ENCODE measurements around the gene NEK2.
"Not testable (repeated sequence)": the region's sequence is repeated elsewhere in the genome, so short reads cannot be mapped to it uniquely, and the experiment has no call there.

Gene NEK2

DNA sequence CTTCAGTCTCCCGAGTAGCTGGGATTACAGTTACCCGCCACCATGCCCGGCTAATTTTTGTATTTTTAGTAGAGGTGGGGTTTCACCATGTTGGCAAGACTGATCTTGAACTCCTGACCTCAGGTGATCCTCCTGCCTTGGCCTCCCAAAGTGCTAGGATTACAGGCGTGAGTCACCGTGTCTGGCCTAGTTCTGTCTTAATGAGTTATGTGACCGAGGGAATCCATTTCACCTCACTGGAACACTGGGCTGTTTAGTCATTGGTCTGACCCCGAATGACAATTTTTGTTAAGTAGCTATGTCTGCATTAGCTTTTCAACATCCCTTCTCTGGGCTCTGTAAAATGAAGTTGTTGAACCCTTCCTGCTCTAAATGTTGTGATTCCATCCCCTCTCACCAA is 6.8 kb upstream of the NEK2 start:
- H4K5ac ChIP-seq (ENCODE audit: low read length); H3K36me3 ChIP-seq (ENCODE audit: control insufficient read depth, insufficient read depth, low read length); H3K27me3 ChIP-seq (ENCODE audit: insufficient read depth, low read length, poor library complexity); H2BK15ac ChIP-seq (replicated peaks; ENCODE audit: low read depth); H3K79me1 ChIP-seq (ENCODE audit: low read length); H3K18ac ChIP-seq (ENCODE audit: low read length); H3K27ac ChIP-seq (ENCODE audit: low read depth, low read length); H2BK5ac ChIP-seq (ENCODE audit: low read length); H4K8ac ChIP-seq (ENCODE audit: low read depth, low read length); H3K4ac ChIP-seq (ENCODE audit: low read depth, low read length); H3K9ac ChIP-seq (ENCODE audit: low read length); DNase-seq; H2BK120ac ChIP-seq (ENCODE audit: low read depth, low read length); H3K56ac ChIP-seq (ENCODE audit: low read length); H2AK5ac ChIP-seq (ENCODE audit: low read length); H3K4me3 ChIP-seq (ENCODE audit: low read length); H3K4me2 ChIP-seq (ENCODE audit: low read length); H3K23ac ChIP-seq (ENCODE audit: low read length); H3K79me2 ChIP-seq (ENCODE audit: control insufficient read depth, insufficient read depth, low read length); H3K4me1 ChIP-seq (ENCODE audit: control insufficient read depth, low read depth, low read length): not testable (repeated sequence)
- no CpG with 5 or more reads among the region's 7 CpGs for WGBS (ENCODE audit: extremely low coverage, insufficient coverage, low lambda C conversion rate)

DNA sequence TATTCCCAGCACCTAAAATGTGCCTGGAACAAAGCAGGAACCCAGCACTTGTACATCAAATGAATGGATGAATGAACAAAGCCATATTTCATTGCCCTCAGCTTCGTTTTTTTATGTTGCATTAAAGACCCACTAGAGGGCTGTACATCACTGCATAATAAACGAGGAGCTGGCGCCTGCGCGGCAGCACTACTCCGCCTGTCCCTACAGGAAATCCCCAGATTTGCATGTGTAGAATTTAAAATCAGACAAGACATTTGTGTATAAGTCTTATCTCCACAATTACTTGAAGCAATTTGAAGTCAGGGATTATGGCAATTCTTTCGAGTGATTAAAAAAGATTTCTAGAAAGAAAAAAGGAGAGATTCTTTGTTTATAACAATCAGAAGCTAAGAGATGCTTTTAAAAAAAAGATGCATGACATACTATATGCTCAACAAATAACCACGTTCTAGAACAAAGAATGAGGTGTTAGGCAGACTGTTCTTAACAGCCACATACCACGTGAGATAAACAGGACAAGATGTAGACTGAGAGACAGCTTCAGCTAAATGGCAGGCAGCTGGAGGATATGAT is 5.4 kb upstream of the NEK2 start:
- no peak overlapping the region for H2BK120ac ChIP-seq (ENCODE audit: low read depth, low read length)
- no peak overlapping the region for H3K18ac ChIP-seq (ENCODE audit: low read length)
- H3K4me1 ChIP-seq (ENCODE audit: control insufficient read depth, low read depth, low read length) = no peaks in the 10 kb centered on the region
- no peaks in the 10 kb centered on the region for H3K79me1 ChIP-seq (ENCODE audit: low read length)
- no peak overlapping the region for H2BK15ac ChIP-seq (replicated peaks; ENCODE audit: low read depth)
- no peak overlapping the region for H3K4ac ChIP-seq (ENCODE audit: low read depth, low read length)
- no peak overlapping the region for H3K4me2 ChIP-seq (ENCODE audit: low read length)
- H3K27me3 ChIP-seq (ENCODE audit: insufficient read depth, low read length, poor library complexity) = no peaks in the 10 kb centered on the region
- peak; percentile 89 for DNase-seq
- no peaks in the 10 kb centered on the region for H3K79me2 ChIP-seq (ENCODE audit: control insufficient read depth, insufficient read depth, low read length)
- H4K5ac ChIP-seq (ENCODE audit: low read length) = no peak overlapping the region
- no peak overlapping the region for H3K27ac ChIP-seq (ENCODE audit: low read depth, low read length)
- H3K23ac ChIP-seq (ENCODE audit: low read length) = no peak overlapping the region
- H3K9ac ChIP-seq (ENCODE audit: low read length) = no peak overlapping the region
- no peaks in the 10 kb centered on the region for H3K36me3 ChIP-seq (ENCODE audit: control insufficient read depth, insufficient read depth, low read length)
- H3K56ac ChIP-seq (ENCODE audit: low read length) = peak overlapping the region; percentile 22
- no peak overlapping the region for H4K8ac ChIP-seq (ENCODE audit: low read depth, low read length)
- no peak overlapping the region for H3K4me3 ChIP-seq (ENCODE audit: low read length)
- no CpG with 5 or more reads among the region's 9 CpGs for WGBS (ENCODE audit: extremely low coverage, insufficient coverage, low lambda C conversion rate)
- no peak overlapping the region for H2BK5ac ChIP-seq (ENCODE audit: low read length)
- no peak overlapping the region for H2AK5ac ChIP-seq (ENCODE audit: low read length)

DNA sequence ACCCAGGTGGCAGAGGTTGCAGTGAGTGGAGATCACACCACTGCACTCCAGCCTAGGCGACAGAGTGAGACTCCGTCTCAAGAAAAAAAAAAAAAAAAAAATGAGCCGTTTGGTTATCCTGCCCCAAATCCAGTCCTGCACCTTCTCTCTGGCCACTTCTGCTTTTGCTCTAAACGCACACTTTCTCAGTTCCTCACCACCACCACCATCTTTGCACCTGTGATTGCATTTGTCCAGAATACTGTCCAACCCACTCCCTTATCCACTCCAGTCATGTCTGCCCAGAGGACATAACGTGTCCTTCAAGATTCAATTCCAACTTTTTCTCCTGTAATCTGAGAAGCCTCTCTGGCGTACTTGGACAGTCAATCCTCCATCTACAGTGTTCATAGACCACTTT is 2.2 kb upstream of the NEK2 start:
- H3K18ac ChIP-seq (ENCODE audit: low read length) = no peak overlapping the region
- no CpG with 5 or more reads among the region's 6 CpGs for WGBS (ENCODE audit: extremely low coverage, insufficient coverage, low lambda C conversion rate)
- no peaks in the 10 kb centered on the region for H3K36me3 ChIP-seq (ENCODE audit: control insufficient read depth, insufficient read depth, low read length)

DNA sequence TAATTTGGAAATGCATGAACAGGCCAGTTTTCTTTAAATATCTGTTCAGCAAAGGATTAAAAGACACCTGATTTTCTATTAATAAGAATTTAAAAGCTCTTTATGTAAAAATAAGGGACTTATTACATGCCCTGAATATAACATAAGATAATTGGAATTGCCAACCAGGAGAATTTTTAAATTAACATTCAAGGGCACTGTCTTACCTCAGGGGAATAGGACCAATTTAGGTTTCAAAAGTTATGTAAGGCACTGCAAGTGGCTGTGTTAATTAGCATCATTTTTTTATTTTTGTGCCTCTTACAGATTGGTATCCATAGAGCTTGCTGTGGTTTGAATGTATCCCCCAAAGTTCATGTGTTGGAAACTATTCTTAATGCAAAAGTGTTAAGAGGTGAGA is 1.3 kb upstream of the NEK2 start:
- Histone ChIP-seq H3K4me1 (ENCODE audit: control insufficient read depth, low read depth, low read length) (peaks cover 1% of the 10 kb centered on the region), H3K4me3 (ENCODE audit: low read length) (no peak overlapping the region), H3K4me2 (ENCODE audit: low read length) (no peak overlapping the region), H2BK120ac (ENCODE audit: low read depth, low read length) (no peak overlapping the region), H3K36me3 (ENCODE audit: control insufficient read depth, insufficient read depth, low read length) (no peaks in the 10 kb centered on the region), H3K4ac (ENCODE audit: low read depth, low read length) (no peak overlapping the region), H3K23ac (ENCODE audit: low read length) (no peak overlapping the region), H3K27ac (ENCODE audit: low read depth, low read length) (no peak overlapping the region), H4K8ac (ENCODE audit: low read depth, low read length) (no peak overlapping the region), H2BK5ac (ENCODE audit: low read length) (no peak overlapping the region), H3K79me2 (ENCODE audit: control insufficient read depth, insufficient read depth, low read length) (no peaks in the 10 kb centered on the region), H2BK15ac (replicated peaks; ENCODE audit: low read depth) (no peak overlapping the region), H4K5ac (ENCODE audit: low read length) (no peak overlapping the region), H3K79me1 (ENCODE audit: low read length) (peaks cover 4% of the 10 kb centered on the region), H3K9ac (ENCODE audit: low read length) (no peak overlapping the region), H3K56ac (ENCODE audit: low read length) (no peak overlapping the region), H3K18ac (ENCODE audit: low read length) (no peak overlapping the region), H2AK5ac (ENCODE audit: low read length) (no peak overlapping the region), H3K27me3 (ENCODE audit: insufficient read depth, low read length, poor library complexity) (no peaks in the 10 kb centered on the region)
- DNase-seq = no peak

More for the DNA sequence above, 2.2 kb upstream of the NEK2 start:
- no peak overlapping the region for H3K23ac ChIP-seq (ENCODE audit: low read length)
- H2AK5ac ChIP-seq (ENCODE audit: low read length) = no peak overlapping the region
- no peak overlapping the region for H2BK15ac ChIP-seq (replicated peaks; ENCODE audit: low read depth)
- H2BK5ac ChIP-seq (ENCODE audit: low read length) = no peak overlapping the region
- H3K4me1 ChIP-seq (ENCODE audit: control insufficient read depth, low read depth, low read length) = peaks cover 1% of the 10 kb centered on the region
- no peak overlapping the region for H3K9ac ChIP-seq (ENCODE audit: low read length)
- DNase-seq = no peak
- no peak overlapping the region for H3K27ac ChIP-seq (ENCODE audit: low read depth, low read length)
- H4K8ac ChIP-seq (ENCODE audit: low read depth, low read length) = no peak overlapping the region
- no peaks in the 10 kb centered on the region for H3K79me2 ChIP-seq (ENCODE audit: control insufficient read depth, insufficient read depth, low read length)
- no peaks in the 10 kb centered on the region for H3K27me3 ChIP-seq (ENCODE audit: insufficient read depth, low read length, poor library complexity)
- H3K4ac ChIP-seq (ENCODE audit: low read depth, low read length) = no peak overlapping the region
- H3K79me1 ChIP-seq (ENCODE audit: low read length) = peaks cover 4% of the 10 kb centered on the region
- no peak overlapping the region for H3K56ac ChIP-seq (ENCODE audit: low read length)
- no peak overlapping the region for H2BK120ac ChIP-seq (ENCODE audit: low read depth, low read length)
- no peak overlapping the region for H3K4me2 ChIP-seq (ENCODE audit: low read length)
- no peak overlapping the region for H4K5ac ChIP-seq (ENCODE audit: low read length)
- no peak overlapping the region for H3K4me3 ChIP-seq (ENCODE audit: low read length)

DNA sequence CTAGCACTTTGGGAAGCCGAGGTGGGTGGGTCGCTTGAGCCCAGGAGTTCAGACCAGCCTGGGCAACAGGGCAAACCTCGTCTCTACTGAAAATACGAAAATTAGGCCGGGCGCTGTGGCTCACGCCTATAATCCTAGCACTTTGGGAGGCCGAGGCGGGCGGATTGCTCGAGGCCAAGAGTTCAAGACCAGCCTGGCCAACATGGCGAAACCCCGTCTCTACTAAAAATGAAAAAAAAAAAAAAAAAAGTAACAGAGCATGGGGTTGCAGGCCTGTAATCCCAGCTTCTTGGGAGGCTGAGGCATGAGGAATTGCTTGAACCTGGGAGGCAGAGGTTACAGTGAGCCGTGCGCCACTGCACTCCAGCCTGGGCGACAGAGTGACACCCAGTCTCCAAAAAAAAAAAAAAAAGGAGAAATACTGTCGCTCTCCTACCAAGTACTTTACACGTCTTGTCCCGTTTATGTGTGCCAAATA is 724 bp upstream of the NEK2 start:
- Histone ChIP-seq H4K5ac (ENCODE audit: low read length) (no peak overlapping the region), H3K56ac (ENCODE audit: low read length) (peak overlapping the region; percentile 78), H3K27me3 (ENCODE audit: insufficient read depth, low read length, poor library complexity) (no peaks in the 10 kb centered on the region), H3K4me3 (ENCODE audit: low read length) (peak overlapping the region; percentile 11), H2BK5ac (ENCODE audit: low read length) (no peak overlapping the region), H2BK15ac (replicated peaks; ENCODE audit: low read depth) (no peak overlapping the region), H3K4me1 (ENCODE audit: control insufficient read depth, low read depth, low read length) (peaks cover 1% of the 10 kb centered on the region), H3K27ac (ENCODE audit: low read depth, low read length) (no peak overlapping the region), H3K18ac (ENCODE audit: low read length) (no peak overlapping the region), H3K36me3 (ENCODE audit: control insufficient read depth, insufficient read depth, low read length) (no peaks in the 10 kb centered on the region), H3K4ac (ENCODE audit: low read depth, low read length) (peak overlapping the region; percentile 36), H4K8ac (ENCODE audit: low read depth, low read length) (no peak overlapping the region), H3K9ac (ENCODE audit: low read length) (peak overlapping the region; percentile 53), H3K23ac (ENCODE audit: low read length) (no peak overlapping the region), H2BK120ac (ENCODE audit: low read depth, low read length) (no peak overlapping the region), H3K79me2 (ENCODE audit: control insufficient read depth, insufficient read depth, low read length) (no peaks in the 10 kb centered on the region), H2AK5ac (ENCODE audit: low read length) (no peak overlapping the region), H3K4me2 (ENCODE audit: low read length) (peak overlapping the region; percentile 47), H3K79me1 (ENCODE audit: low read length) (peaks cover 4% of the 10 kb centered on the region)
- 100% methylated on average over 2 of the region's 19 CpGs for WGBS (ENCODE audit: extremely low coverage, insufficient coverage, low lambda C conversion rate)
- DNase-seq = no peak

DNA sequence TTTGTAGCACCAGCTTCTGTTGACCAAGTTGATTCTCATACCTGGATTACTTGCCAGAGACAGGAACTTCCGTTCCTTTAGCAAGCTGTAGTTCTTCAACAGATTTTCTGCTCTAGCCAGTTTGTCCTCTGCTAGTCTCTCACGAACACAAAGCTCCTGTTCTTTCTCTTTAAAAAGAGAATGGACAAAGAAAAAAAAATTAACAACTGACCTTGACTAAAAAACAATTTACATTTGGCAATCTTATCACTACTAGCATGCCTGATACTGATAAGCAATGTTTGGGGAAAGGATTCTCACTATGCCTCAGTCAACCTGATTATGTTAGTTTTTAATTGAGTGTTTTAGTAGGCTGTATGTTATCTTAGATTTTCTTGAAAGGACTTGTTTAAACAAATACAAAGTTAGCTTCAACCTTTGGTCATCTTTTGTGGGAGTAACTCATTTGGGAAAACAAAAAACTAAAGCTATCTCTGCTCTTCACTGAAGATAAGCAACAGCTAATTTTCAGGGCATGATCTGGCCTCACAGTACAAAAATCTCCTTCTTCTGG is 8.3 kb downstream of the NEK2 start:
- Histone ChIP-seq H2BK15ac (replicated peaks; ENCODE audit: low read depth) (no peak overlapping the region), H3K79me2 (ENCODE audit: control insufficient read depth, insufficient read depth, low read length) (no peaks in the 10 kb centered on the region), H3K23ac (ENCODE audit: low read length) (no peak overlapping the region), H3K9ac (ENCODE audit: low read length) (no peak overlapping the region), H3K4ac (ENCODE audit: low read depth, low read length) (no peak overlapping the region), H3K4me1 (ENCODE audit: control insufficient read depth, low read depth, low read length) (no peaks in the 10 kb centered on the region), H4K8ac (ENCODE audit: low read depth, low read length) (no peak overlapping the region), H3K27ac (ENCODE audit: low read depth, low read length) (no peak overlapping the region), H2AK5ac (ENCODE audit: low read length) (no peak overlapping the region), H3K4me3 (ENCODE audit: low read length) (no peak overlapping the region), H2BK120ac (ENCODE audit: low read depth, low read length) (no peak overlapping the region), H3K18ac (ENCODE audit: low read length) (no peak overlapping the region), H2BK5ac (ENCODE audit: low read length) (no peak overlapping the region), H3K4me2 (ENCODE audit: low read length) (no peak overlapping the region), H3K56ac (ENCODE audit: low read length) (no peak overlapping the region), H3K36me3 (ENCODE audit: control insufficient read depth, insufficient read depth, low read length) (peaks cover 3% of the 10 kb centered on the region), H4K5ac (ENCODE audit: low read length) (no peak overlapping the region), H3K79me1 (ENCODE audit: low read length) (no peaks in the 10 kb centered on the region), H3K27me3 (ENCODE audit: insufficient read depth, low read length, poor library complexity) (no peaks in the 10 kb centered on the region)
- no CpG with 5 or more reads among the region's 2 CpGs for WGBS (ENCODE audit: extremely low coverage, insufficient coverage, low lambda C conversion rate)
- DNase-seq = peak; percentile 69

Measured in mesendoderm (in vitro differentiated cells).